Cardiac muscle cell (in vitro differentiated cells and primary cell): ENCODE measurements around the gene NTSR1. TPM values are rescaled to one million over a fixed set of nuclear protein-coding genes. Genes with fewer than 3 reads are reported as not detected.

Experiments used
- DNase-seq, 2 donors: peaks; one replicate each; pipeline versions ENCODE4 v3.0.0 to v3.0.0-alpha.2; 2010 to 2017; ENCODE audit warnings: low read depth in 1 of 2, low spot score in 1 of 2
- H3K27ac ChIP-seq: fragments of 200-600 bp; sonication (generic); 2 replicates; pipeline ENCODE4 v1.5.1; 2016
- H3K27me3 ChIP-seq: fragments of 200-600 bp; sonication (generic); 2 replicates; pipeline ENCODE4 v1.6.0; 2016; ENCODE audit warnings: control low read depth
- H3K36me3 ChIP-seq: fragments of 200-600 bp; sonication (generic); 2 replicates; pipeline ENCODE4 v1.5.1; 2016; ENCODE audit warnings: control low read depth
- H3K4me1 ChIP-seq: fragments of 200-600 bp; sonication (generic); 2 replicates; pipeline ENCODE4 v1.8.1; 2017; ENCODE audit warnings: low read depth, mild to moderate bottlenecking, mixed run types
- H3K4me3 ChIP-seq: fragments of 200-600 bp; sonication (generic); 2 replicates; pipeline ENCODE4 v1.5.1; 2016; ENCODE audit warnings: mild to moderate bottlenecking
- H3K9me3 ChIP-seq: fragments of 200-600 bp; sonication (generic); 2 replicates; pipeline ENCODE4 v1.5.1; 2017; ENCODE audit warnings: low read depth, mild to moderate bottlenecking, control low read depth
- polyA plus RNA-seq: library from polyadenylated mRNA; unstranded; fragments of >200 nt; fragmentation: Nextera tagmentation; extraction: Ambion mirVana; gene quantifications from 2 replicates; pipeline ENCODE4 v1.2.1, GENCODE V29; 2016
- total RNA-seq: library from RNA; depleted of rRNA; stranded (reverse); fragments of >200 nt; gene quantifications from 2 replicates; pipeline ENCODE4 v1.2.3, GENCODE V29; 2016
- TF ChIP-seq, protein P1 (sequence below): IDR thresholded peaks from 2 replicates; pipeline ENCODE4 v1.5.1; 2012; ENCODE audit warnings: low read depth, mild to moderate bottlenecking, low read length

NTSR1 gene
- total and polyA plus RNA-seq, 2 experiments from 2014 or later, result 0.03 TPM; not detected in 1

DNA sequence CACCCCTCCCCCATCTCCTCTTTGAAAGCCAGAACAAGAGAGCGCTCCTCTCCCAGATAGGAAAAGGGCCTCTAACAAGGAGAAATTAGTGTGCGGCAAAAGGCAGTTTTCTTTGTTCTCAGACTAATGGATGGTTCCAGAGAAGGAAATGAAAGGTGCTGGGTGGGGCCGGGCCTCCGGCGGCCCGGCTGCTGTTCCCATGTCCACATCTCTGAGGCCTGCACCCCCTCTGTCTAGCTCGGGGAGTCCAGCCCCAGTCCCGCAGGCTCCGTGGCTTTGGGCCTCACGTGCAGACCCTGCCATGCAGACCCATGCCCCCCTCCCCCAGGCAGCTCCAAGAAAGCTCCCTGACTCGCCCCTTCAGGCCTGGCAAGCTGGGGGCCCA is 51.8 kb downstream of the NTSR1 start:
- no peaks in the 10 kb centered on the region for H3K27me3 ChIP-seq
- H3K9me3 ChIP-seq, result no peaks in the 10 kb centered on the region
- H3K27ac ChIP-seq, result no peak overlapping the region
- H3K4me1 ChIP-seq, result no peaks in the 10 kb centered on the region
- no peak for DNase-seq
- TF ChIP-seq, protein P1, sequence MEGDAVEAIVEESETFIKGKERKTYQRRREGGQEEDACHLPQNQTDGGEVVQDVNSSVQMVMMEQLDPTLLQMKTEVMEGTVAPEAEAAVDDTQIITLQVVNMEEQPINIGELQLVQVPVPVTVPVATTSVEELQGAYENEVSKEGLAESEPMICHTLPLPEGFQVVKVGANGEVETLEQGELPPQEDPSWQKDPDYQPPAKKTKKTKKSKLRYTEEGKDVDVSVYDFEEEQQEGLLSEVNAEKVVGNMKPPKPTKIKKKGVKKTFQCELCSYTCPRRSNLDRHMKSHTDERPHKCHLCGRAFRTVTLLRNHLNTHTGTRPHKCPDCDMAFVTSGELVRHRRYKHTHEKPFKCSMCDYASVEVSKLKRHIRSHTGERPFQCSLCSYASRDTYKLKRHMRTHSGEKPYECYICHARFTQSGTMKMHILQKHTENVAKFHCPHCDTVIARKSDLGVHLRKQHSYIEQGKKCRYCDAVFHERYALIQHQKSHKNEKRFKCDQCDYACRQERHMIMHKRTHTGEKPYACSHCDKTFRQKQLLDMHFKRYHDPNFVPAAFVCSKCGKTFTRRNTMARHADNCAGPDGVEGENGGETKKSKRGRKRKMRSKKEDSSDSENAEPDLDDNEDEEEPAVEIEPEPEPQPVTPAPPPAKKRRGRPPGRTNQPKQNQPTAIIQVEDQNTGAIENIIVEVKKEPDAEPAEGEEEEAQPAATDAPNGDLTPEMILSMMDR, result no peak
- no peak overlapping the region for H3K4me3 ChIP-seq
- H3K36me3 ChIP-seq, result no peaks in the 10 kb centered on the region

DNA sequence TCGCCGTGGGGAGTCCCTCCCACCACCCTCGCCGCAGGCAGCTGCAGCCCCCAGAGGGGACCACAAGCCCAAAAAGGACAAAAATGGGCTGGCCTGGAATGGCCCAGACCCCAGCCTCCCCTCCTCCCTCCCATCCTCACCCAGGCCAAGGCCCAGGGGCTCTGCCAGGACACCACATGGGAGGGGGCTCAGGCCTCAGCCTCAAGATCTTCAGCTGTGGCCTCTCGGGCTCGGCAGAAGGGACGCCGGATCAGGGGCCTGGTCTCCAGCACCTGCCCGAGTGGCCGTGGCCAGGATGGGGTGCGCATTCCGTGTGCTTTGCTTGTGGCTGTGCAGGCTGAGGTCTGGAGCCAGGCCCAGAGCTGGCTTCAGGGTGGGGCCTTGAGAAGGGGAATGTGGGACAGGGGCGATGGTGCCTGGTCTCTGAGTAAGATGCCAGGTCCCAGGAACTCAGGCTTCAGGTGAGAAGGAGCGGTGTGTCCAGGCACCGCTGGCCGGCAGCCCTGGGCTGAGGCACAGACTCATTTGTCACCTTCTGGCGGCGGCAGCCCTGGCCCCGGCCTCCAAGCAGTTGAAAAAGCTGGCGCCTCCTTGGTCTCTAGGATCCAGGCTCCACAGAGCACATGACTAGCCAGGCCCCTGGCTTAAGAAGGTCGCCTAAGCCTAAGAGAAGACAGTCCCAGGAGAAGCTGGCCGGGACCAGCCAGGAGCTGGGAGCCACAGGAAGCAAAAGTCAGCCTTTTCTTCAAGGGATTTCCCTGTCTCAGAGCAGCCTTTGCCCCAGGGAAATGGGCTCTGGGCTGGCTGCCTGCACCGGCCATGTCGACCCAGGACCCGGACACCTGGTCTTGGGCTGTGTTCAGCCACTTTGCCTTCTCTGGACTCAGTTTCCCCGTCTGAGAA is 52.5 kb downstream of the NTSR1 start:
- Histone ChIP-seq H3K36me3 (no peaks in the 10 kb centered on the region), H3K4me3 (no peak overlapping the region), H3K27me3 (no peaks in the 10 kb centered on the region), H3K9me3 (no peaks in the 10 kb centered on the region), H3K27ac (no peak overlapping the region), H3K4me1 (no peaks in the 10 kb centered on the region)
- TF ChIP-seq, protein P1, result no peak
- DNase-seq, result no peak

DNA sequence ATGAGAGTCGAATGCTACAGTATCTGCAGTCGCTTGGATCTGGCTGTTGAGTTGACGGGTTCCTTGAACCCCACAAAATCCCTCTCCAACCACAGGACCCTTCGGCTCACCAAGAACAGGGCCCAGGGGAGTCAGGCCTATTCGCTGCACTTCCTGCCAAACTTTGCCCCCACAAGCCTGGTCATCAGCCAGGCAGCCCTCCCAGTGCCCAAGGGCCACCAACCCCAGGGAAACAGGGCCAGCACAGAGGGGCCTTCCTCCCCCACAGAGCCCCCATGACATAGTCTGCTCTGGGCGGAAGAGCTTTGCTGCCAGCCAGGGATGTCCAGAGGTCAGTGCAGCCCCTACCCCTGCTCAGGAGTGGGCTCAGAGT is 53.1 kb downstream of the NTSR1 start:
- no peak overlapping the region for H3K27ac ChIP-seq
- no peaks in the 10 kb centered on the region for H3K36me3 ChIP-seq
- no peak for DNase-seq
- H3K27me3 ChIP-seq, result no peaks in the 10 kb centered on the region
- TF ChIP-seq, protein P1, result no peak
- H3K4me3 ChIP-seq, result no peak overlapping the region
- no peaks in the 10 kb centered on the region for H3K9me3 ChIP-seq
- no peaks in the 10 kb centered on the region for H3K4me1 ChIP-seq

DNA sequence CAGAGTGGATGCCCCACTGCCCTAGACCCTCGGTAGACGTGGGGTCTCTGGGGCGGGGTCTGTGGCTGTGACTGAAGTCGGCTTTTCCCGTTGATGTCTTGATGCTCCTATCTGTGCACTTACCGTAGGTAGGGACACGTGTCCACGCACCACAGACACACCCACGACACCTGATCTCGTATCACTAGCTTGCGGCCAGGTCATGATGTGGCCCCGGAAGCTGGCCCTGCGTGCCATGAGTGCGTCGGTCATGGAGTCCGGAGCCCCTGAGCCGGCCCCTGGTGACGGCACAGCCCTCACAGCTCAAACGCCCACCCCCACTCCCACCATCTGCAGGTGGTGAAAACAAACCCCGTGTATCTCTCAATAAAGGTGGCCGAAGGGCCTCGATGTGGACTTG is 53.7 kb downstream of the NTSR1 start:
- Histone ChIP-seq H3K9me3 (no peaks in the 10 kb centered on the region), H3K27ac (no peak overlapping the region), H3K27me3 (no peaks in the 10 kb centered on the region), H3K36me3 (no peaks in the 10 kb centered on the region), H3K4me3 (no peak overlapping the region), H3K4me1 (no peaks in the 10 kb centered on the region)
- no peak for DNase-seq
- TF ChIP-seq, protein P1, result no peak

DNA sequence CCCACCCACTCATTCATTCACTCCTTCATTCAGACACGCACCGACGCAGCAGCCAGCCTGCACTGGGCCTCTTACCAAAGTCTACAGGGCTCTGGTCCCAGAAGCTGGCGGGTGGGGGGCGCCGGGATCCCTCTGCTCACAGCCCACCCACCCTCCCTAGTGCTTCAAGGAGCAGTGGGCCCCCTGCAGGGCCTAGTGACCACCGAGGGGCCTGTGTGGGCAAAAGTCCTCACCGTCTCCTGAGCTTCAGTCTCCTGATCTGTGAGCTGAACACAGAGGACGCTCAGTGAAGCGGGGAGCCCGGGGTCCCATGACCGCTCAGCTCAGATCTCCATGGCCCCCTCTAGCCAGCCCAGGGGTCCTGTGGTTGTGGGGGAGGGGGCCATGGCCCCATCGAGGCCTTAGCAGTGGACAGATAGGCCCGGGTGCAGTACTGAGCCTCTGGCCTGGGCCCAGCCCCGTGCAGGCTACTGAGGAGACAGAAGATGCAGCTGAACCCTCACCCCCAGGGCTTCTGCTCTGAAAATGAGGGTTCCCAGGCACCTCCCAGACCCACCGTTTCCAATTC is 54.2 kb downstream of the NTSR1 start:
- no peaks in the 10 kb centered on the region for H3K36me3 ChIP-seq
- no peaks in the 10 kb centered on the region for H3K4me1 ChIP-seq
- no peaks in the 10 kb centered on the region for H3K27me3 ChIP-seq
- TF ChIP-seq, protein P1, result no peak
- H3K27ac ChIP-seq, result no peak overlapping the region
- H3K9me3 ChIP-seq, result no peaks in the 10 kb centered on the region
- H3K4me3 ChIP-seq, result no peak overlapping the region
- no peak for DNase-seq
